PC-9 (cell line): ENCODE measurements around the gene SLC13A2. TPM values are rescaled to one million over a fixed set of nuclear protein-coding genes. Genes with fewer than 3 reads are reported as not detected.

ENCODE experiments used
- BruUV-seq: library from RNA; stranded (reverse); fragments of 400-500 nt; replicated peaks from 2 replicates; lab custom pipeline; 2021; lab: Mats Ljungman, UMichigan
- CTCF ChIA-PET: fragments of 300-600 bp; sonication (Branson Sonifier 250); formaldehyde crosslinking; loops from one replicate; lab custom pipeline; 2022; ENCODE audit warnings: antibody characterized with exemption; lab: Charles Lee
- POLR2A ChIA-PET: fragments of 300-600 bp; sonication (Branson Sonifier 250); formaldehyde crosslinking; loops from one replicate; lab custom pipeline; 2022; ENCODE audit warnings: antibody characterized with exemption; ENCODE audit not compliant: unreplicated experiment; lab: Charles Lee
- DNase-seq, 2 experiments: peaks; one replicate each; pipeline versions ENCODE4 v3.0.0 to v3.0.0-alpha.2; 2015 to 2022; ENCODE audit warnings: mixed read lengths in 1 of 2
- H2AFZ ChIP-seq: fragments of 200-600 bp; sonication (generic); 2 replicates; pipeline ENCODE4 v1.8.1; 2017; ENCODE audit warnings: antibody characterized with exemption
- H3F3A ChIP-seq: fragments of 200-600 bp; sonication (generic); 2 replicates; pipeline ENCODE4 v1.8.1; 2017; ENCODE audit warnings: antibody characterized with exemption, mild to moderate bottlenecking, low read depth; ENCODE audit not compliant: insufficient read depth
- H3K27ac ChIP-seq: fragments of 200-600 bp; sonication (generic); 2 replicates; pipeline ENCODE4 v1.6.1; 2016; ENCODE audit warnings: mixed run types
- H3K27me3 ChIP-seq: fragments of 200-600 bp; sonication (generic); 2 replicates; pipeline ENCODE4 v1.6.1; 2016; ENCODE audit warnings: low read depth, mixed run types; ENCODE audit not compliant: insufficient read depth
- H3K36me3 ChIP-seq: fragments of 200-600 bp; sonication (generic); 2 replicates; pipeline ENCODE4 v1.6.1; 2016; ENCODE audit warnings: low read depth, mixed run types
- H3K4me1 ChIP-seq: fragments of 200-600 bp; sonication (generic); replicated peaks from 2 replicates; pipeline ENCODE4 v1.6.1; 2016; ENCODE audit warnings: mixed run types; ENCODE audit not compliant: insufficient read depth
- H3K4me2 ChIP-seq: fragments of 200-600 bp; sonication (generic); 2 replicates; pipeline ENCODE4 v1.6.1; 2017; ENCODE audit warnings: mixed run types
- H3K4me3 ChIP-seq: fragments of 200-600 bp; sonication (generic); 2 replicates; pipeline ENCODE4 v1.6.1; 2016; ENCODE audit warnings: mixed run types
- H3K79me2 ChIP-seq: fragments of 200-600 bp; sonication (generic); 2 replicates; pipeline ENCODE4 v1.6.1; 2017; ENCODE audit warnings: low read depth, mixed run types
- H3K9me2 ChIP-seq: fragments of 200-600 bp; sonication (generic); 2 replicates; pipeline ENCODE4 v1.8.1; 2017; ENCODE audit warnings: mild to moderate bottlenecking; ENCODE audit not compliant: insufficient read depth
- H3K9me3 ChIP-seq: fragments of 200-600 bp; sonication (generic); 2 replicates; pipeline ENCODE4 v1.8.1; 2016; ENCODE audit warnings: low read depth; ENCODE audit not compliant: insufficient read depth
- H4K20me1 ChIP-seq: fragments of 200-600 bp; sonication (generic); 2 replicates; pipeline ENCODE4 v1.8.1; 2017; ENCODE audit not compliant: insufficient read depth
- CTCF ChIP-seq: fragments of 200-600 bp; sonication (generic); conservative IDR thresholded peaks from 2 replicates; pipeline ENCODE4 v1.6.1; 2017; ENCODE audit warnings: mixed run types, antibody characterized with exemption, mild to moderate bottlenecking, moderate library complexity
- EZH2 ChIP-seq: fragments of 200-600 bp; sonication (generic); IDR thresholded peaks from 2 replicates; pipeline ENCODE4 v1.8.0; 2017; ENCODE audit warnings: antibody characterized with exemption, low read depth
- intact Hi-C: fragments of 100-400 bp; cut with micrococcal nuclease; formaldehyde crosslinking; loops from one replicate; pipeline ENCODE4 v1.10.0; 2022; ENCODE audit not compliant: unreplicated experiment
- total RNA-seq: library from RNA; stranded (reverse); gene quantifications from 2 replicates; pipeline ENCODE4 v1.2.3, GENCODE V29; 2021

The SLC13A2 gene
- total RNA-seq, 1 experiment from 2014 or later = not detected

DNA sequence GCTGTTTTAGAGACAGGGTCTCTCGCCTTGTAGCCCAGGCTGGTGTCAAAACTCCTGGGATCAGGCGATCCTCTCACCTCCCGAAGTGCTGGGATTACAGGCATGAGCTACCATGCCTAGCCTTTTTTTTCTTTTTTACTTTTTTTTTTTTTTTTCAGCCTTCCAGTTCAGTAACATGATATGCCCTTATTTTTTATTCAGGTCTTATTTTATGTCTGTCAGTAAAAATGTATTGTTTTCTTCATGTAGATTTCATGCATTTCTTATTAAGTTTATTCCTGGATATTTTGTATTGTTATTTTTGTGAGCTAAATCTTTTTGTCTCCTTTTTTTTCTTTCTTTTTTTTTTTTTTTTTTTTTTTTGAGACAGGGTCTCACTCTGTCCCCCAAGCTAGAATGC, 30.0 kb downstream of the SLC13A2 start:
- H4K20me1 ChIP-seq = no peaks in the 10 kb centered on the region

GRCh38 chr17:28505986-28506665, 32.7 kb downstream of the SLC13A2 start, which contains the start of gene FOXN1:
Gene FOXN1 (plus strand): TSS chr17:28506348. CDS start chr17:28523970, 17,622 bp downstream.
- Histone ChIP-seq H3K27me3 (peaks cover 62% of the 10 kb centered on the region), H3F3A (0 out of 2 replicates have a peak, but pooled peaks cover 2% of the 10 kb centered on the region), H3K4me3 (no peak within 1 kb of the TSS), H3K36me3 (no peaks in the 10 kb centered on the region), H3K9me2 (no peaks in the 10 kb centered on the region), H3K4me1 (no peaks in the 10 kb centered on the region), H2AFZ (no peak within 1 kb of the TSS), H3K9me3 (no peaks in the 10 kb centered on the region), H3K27ac (no peak within 1 kb of the TSS), H3K4me2 (no peak within 1 kb of the TSS), H3K79me2 (no peaks in the 10 kb centered on the region), H4K20me1 (no peaks in the 10 kb centered on the region)
- no TSS peak for BruUV-seq
- CTCF ChIA-PET = no interaction called here
- POLR2A ChIA-PET = interaction anchor here (0.7 kb wide), 2 partner anchors 34 to 307 kb away, joined by 3 to 4 read pairs; no protein-coding TSS in a partner anchor
- DNase-seq = no peak
- intact Hi-C loops = no loop called here
- TF ChIP-seq CTCF = no peak
- TF ChIP-seq EZH2 = no peak

More for the DNA sequence above, 30.0 kb downstream of the SLC13A2 start:
- DNase-seq = no peak
- BruUV-seq = no TSS peak
- H3K27me3 ChIP-seq = peaks cover 40% of the 10 kb centered on the region
- no peak overlapping the region for H3K4me3 ChIP-seq
- no peak overlapping the region for H3K4me2 ChIP-seq
- 0 out of 2 replicates have a peak, but pooled peaks cover 2% of the 10 kb centered on the region for H3F3A ChIP-seq
- no peak overlapping the region for H3K27ac ChIP-seq
- POLR2A ChIA-PET = no interaction called here
- intact Hi-C loops = no loop called here
- no peaks in the 10 kb centered on the region for H3K79me2 ChIP-seq
- H3K4me1 ChIP-seq = 0 out of 2 replicates have a peak, but pooled peaks cover under 1% of the 10 kb centered on the region
- CTCF ChIA-PET = no interaction called here
- TF ChIP-seq EZH2 (no peak), CTCF (no peak)
- no peaks in the 10 kb centered on the region for H3K9me3 ChIP-seq
- H3K9me2 ChIP-seq = no peaks in the 10 kb centered on the region
- H2AFZ ChIP-seq = no peak overlapping the region
- no peaks in the 10 kb centered on the region for H3K36me3 ChIP-seq

- H3F3A ChIP-seq = no peaks in the 10 kb centered on the region
- no peaks in the 10 kb centered on the region for H3K9me3 ChIP-seq
- H3K4me2 ChIP-seq = no peak overlapping the region
- POLR2A ChIA-PET = interaction anchor here (0.7 kb wide), 1 partner anchor 308 kb away, joined by 4 read pairs; no protein-coding TSS in a partner anchor
- TF ChIP-seq CTCF (no peak), EZH2 (no peak)
- no peaks in the 10 kb centered on the region for H3K4me1 ChIP-seq
- H3K4me3 ChIP-seq = no peak overlapping the region
- H3K27ac ChIP-seq = no peak overlapping the region
- H4K20me1 ChIP-seq = no peaks in the 10 kb centered on the region
- H3K9me2 ChIP-seq = no peaks in the 10 kb centered on the region
- H3K36me3 ChIP-seq = no peaks in the 10 kb centered on the region
- intact Hi-C loops = no loop called here
- no peak overlapping the region for H2AFZ ChIP-seq
- H3K79me2 ChIP-seq = no peaks in the 10 kb centered on the region
- peaks cover 70% of the 10 kb centered on the region for H3K27me3 ChIP-seq
- no peak for DNase-seq
- CTCF ChIA-PET = no interaction called here
- no TSS peak for BruUV-seq
Observed at GRCh38 chr17:28506763-28507487, 33.5 kb downstream of the SLC13A2 start.
